OCI-LY3 (cell line): ENCODE results near the gene TRPV6.

Source experiments
- H2AFZ ChIP-seq: fragments of 200-600, 300-600 bp; shearing (Covaris generic); 2 replicates; pipeline ENCODE4 v1.6.0; 2014; ENCODE audit warnings: antibody characterized with exemption, low read depth, low read length
- H3K27ac ChIP-seq: fragments of 200-600, 300-600 bp; sonication (generic); 2 replicates; pipeline ENCODE4 v1.5.1; 2014; ENCODE audit warnings: mild to moderate bottlenecking, low read length, moderate library complexity, mixed read lengths
- H3K27me3 ChIP-seq: fragments of 200-600, 300-600 bp; sonication (generic); 2 replicates; pipeline ENCODE4 v1.6.1; 2014; ENCODE audit warnings: low read depth, low read length, mixed read lengths
- H3K36me3 ChIP-seq: fragments of 200-600, 300-600 bp; sonication (generic); replicated peaks from 2 replicates; pipeline ENCODE3; 2014; ENCODE audit warnings: low read depth, low read length, mixed read lengths
- H3K4me1 ChIP-seq: fragments of 300-600, 200-600 bp; sonication (generic); 2 replicates; pipeline ENCODE4 v1.6.1; 2014; ENCODE audit warnings: low read length, mixed read lengths
- H3K4me2 ChIP-seq: fragments of 200-600, 300-600 bp; sonication (generic); 2 replicates; pipeline ENCODE4 v1.6.1; 2014; ENCODE audit warnings: low read length, mixed read lengths
- H3K4me3 ChIP-seq: fragments of 300-600, 200-600 bp; sonication (generic); 2 replicates; pipeline ENCODE4 v1.5.1; 2014; ENCODE audit warnings: antibody characterized with exemption, mild to moderate bottlenecking, low read length, moderate library complexity
- H3K79me2 ChIP-seq: fragments of 300-600, 200-600 bp; shearing (Covaris generic); 2 replicates; pipeline ENCODE4 v1.6.1; 2014; ENCODE audit warnings: mild to moderate bottlenecking, low read length, mixed read lengths
- H3K9ac ChIP-seq: fragments of 300-600, 200-600 bp; shearing (Covaris generic); 2 replicates; pipeline ENCODE4 v1.6.0; 2014; ENCODE audit warnings: mild to moderate bottlenecking, low read length, moderate library complexity
- H3K9me3 ChIP-seq: fragments of 200-600, 300-600 bp; shearing (Covaris generic); 2 replicates; pipeline ENCODE4 v1.6.1; 2014; ENCODE audit warnings: low read length, mixed read lengths; ENCODE audit not compliant: insufficient read depth
- H4K20me1 ChIP-seq: fragments of 200-600, 300-600 bp; sonication (generic); 2 replicates; pipeline ENCODE4 v1.6.1; 2016; ENCODE audit warnings: low read length, mixed read lengths; ENCODE audit not compliant: insufficient read depth
- EZH2phosphoT487 ChIP-seq: fragments of 200-600 bp; shearing (Covaris generic); IDR thresholded peaks from 2 replicates; pipeline ENCODE4 v1.6.1; 2018; ENCODE audit warnings: antibody characterized with exemption, mixed run types, low read depth
- TF ChIP-seq, protein P1 (sequence below): fragments of 200-600, 300-600 bp; sonication (generic); IDR thresholded peaks from 2 replicates; pipeline ENCODE4 v1.5.1; 2014; ENCODE audit warnings: antibody characterized with exemption, low read length, low read depth

The TRPV6 gene

DNA sequence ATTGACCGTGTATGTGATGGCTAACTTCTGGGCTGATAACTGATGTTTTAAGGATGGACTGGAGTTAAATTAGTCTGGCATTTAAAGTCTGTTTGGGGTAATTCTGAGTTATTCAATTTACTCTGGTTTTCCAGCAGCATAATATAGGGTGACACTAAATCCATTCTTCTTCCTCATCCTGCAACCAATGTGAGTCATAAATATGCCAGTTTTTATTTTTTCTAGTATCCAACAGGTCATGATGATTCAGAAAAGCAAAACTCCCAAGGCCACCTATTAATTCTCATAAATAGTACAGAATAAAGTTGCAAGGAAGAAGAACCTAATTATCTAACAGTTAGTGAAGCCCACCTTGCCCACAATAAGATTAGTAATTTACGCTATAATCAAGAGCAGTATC lies 38.2 kb downstream of the TRPV6 start:
- Histone ChIP-seq H3K36me3 (no peaks in the 10 kb centered on the region), H3K4me3 (no peak overlapping the region), H2AFZ (no peak overlapping the region), H4K20me1 (no peaks in the 10 kb centered on the region), H3K79me2 (no peaks in the 10 kb centered on the region), H3K9ac (no peak overlapping the region), H3K27me3 (peaks cover 9% of the 10 kb centered on the region; the same call in 1 of the 2 replicates), H3K27ac (no peak overlapping the region), H3K4me2 (no peak overlapping the region), H3K9me3 (no peaks in the 10 kb centered on the region), H3K4me1 (no peaks in the 10 kb centered on the region)
- TF ChIP-seq, protein P1, sequence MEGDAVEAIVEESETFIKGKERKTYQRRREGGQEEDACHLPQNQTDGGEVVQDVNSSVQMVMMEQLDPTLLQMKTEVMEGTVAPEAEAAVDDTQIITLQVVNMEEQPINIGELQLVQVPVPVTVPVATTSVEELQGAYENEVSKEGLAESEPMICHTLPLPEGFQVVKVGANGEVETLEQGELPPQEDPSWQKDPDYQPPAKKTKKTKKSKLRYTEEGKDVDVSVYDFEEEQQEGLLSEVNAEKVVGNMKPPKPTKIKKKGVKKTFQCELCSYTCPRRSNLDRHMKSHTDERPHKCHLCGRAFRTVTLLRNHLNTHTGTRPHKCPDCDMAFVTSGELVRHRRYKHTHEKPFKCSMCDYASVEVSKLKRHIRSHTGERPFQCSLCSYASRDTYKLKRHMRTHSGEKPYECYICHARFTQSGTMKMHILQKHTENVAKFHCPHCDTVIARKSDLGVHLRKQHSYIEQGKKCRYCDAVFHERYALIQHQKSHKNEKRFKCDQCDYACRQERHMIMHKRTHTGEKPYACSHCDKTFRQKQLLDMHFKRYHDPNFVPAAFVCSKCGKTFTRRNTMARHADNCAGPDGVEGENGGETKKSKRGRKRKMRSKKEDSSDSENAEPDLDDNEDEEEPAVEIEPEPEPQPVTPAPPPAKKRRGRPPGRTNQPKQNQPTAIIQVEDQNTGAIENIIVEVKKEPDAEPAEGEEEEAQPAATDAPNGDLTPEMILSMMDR, result no peak
- no peak for TF ChIP-seq EZH2phosphoT487

DNA sequence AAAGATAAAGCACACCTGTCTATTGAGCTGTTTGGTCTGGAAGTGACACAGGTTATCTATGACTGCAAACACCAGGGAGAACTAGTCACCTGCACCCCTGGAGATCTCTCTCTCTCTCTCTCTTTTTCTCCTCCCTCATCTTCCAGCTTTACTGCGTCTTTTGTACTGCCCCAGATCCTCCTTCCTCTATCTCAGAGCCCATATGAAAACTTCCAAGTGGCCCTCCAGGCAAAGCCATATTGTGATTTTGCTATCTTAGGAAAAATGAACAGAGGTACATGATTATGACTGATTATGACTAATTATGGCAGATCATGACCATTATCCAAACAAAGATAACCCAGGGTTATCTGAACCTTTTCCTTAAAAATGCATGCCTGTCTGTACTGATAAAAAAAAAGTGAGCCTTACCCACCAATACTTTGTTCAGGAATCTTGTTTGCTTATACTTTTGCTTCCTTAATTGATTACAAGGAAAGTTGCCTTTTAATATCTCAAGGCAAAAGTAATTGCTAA lies 43.2 kb downstream of the TRPV6 start:
- H3K27ac ChIP-seq, result no peak overlapping the region
- TF ChIP-seq EZH2phosphoT487, result no peak
- TF ChIP-seq, protein P1, result no peak
- no peaks in the 10 kb centered on the region for H3K9me3 ChIP-seq
- H3K4me2 ChIP-seq, result no peak overlapping the region
- no peak overlapping the region for H3K4me3 ChIP-seq
- H3K79me2 ChIP-seq, result no peaks in the 10 kb centered on the region
- no peaks in the 10 kb centered on the region for H3K4me1 ChIP-seq
- H3K27me3 ChIP-seq, result no peaks in the 10 kb centered on the region
- H3K9ac ChIP-seq, result no peak overlapping the region
- H4K20me1 ChIP-seq, result no peaks in the 10 kb centered on the region
- H3K36me3 ChIP-seq, result no peaks in the 10 kb centered on the region
- H2AFZ ChIP-seq, result no peak overlapping the region; the same call in 1 of the 2 replicates

DNA sequence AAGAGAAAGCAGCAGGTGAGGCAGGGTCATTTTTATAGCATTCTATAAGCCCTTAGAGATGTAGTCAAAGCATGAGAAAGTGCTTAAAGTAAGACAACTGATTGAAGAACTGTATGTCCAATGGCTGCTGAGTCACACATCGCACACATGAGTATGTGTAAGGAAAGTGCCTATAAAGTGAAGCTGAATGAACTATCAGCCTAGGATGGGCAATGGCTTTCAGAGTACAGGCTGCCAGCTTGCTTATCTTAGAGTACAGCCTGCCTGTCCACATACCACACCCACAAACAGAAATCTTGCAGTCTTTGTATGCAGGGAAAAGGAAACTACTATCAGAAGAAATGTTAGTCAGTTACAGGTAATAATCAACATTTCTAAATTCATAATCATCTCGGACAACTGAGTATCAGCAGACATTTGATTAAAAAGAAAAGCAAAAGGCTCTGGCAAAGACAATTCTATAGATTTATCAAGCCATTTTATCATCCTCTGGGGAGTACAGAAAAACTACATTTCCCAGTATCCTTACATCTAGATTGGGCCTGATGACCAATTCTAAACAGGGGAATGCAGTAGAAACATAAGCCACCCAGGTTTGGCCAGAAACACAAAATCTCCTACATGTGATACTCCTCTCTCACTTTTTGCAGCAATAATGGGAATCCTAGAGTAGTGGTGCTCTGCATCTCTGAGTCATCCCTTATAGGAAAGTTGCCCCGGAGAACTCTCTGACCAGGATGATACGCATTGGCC lies 46.9 kb downstream of the TRPV6 start:
- Histone ChIP-seq H3K9me3 (no peaks in the 10 kb centered on the region), H3K79me2 (no peaks in the 10 kb centered on the region), H3K9ac (no peak overlapping the region), H3K27me3 (no peaks in the 10 kb centered on the region), H2AFZ (no peak overlapping the region), H3K36me3 (no peaks in the 10 kb centered on the region), H4K20me1 (no peaks in the 10 kb centered on the region), H3K4me2 (no peak overlapping the region), H3K4me3 (no peak overlapping the region), H3K27ac (no peak overlapping the region), H3K4me1 (peaks cover 3% of the 10 kb centered on the region)
- TF ChIP-seq, protein P1, result no peak
- no peak for TF ChIP-seq EZH2phosphoT487

DNA sequence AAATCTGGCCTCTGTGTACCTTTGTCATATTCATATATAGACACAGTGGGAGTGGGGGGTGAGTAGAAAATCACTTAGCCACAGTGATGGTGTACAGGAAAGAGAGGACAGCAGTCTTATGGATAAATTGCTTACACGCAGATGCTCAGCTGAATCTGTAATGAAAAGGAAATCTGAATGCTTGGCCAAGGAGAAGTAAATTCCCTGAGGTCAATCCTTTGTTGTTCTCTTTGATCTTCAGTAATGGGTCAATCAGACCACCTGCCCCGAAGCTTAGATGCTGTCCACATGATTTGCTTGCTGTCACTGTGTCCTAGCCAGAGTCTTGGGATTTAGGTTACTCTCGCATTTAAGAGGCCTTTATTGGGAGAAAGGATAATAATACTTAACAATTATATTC lies 49.1 kb downstream of the TRPV6 start:
- Histone ChIP-seq H2AFZ (no peak overlapping the region), H3K27ac (no peak overlapping the region), H3K36me3 (no peaks in the 10 kb centered on the region), H3K4me2 (no peak overlapping the region), H3K9ac (no peak overlapping the region), H4K20me1 (no peaks in the 10 kb centered on the region), H3K4me1 (peaks cover 24% of the 10 kb centered on the region), H3K9me3 (no peaks in the 10 kb centered on the region), H3K27me3 (no peaks in the 10 kb centered on the region), H3K79me2 (no peaks in the 10 kb centered on the region), H3K4me3 (no peak overlapping the region)
- no peak for TF ChIP-seq EZH2phosphoT487
- TF ChIP-seq, protein P1, result no peak
